HepG2 (cell line): ENCODE results near the gene STX5. TPM values are rescaled to one million over a fixed set of nuclear protein-coding genes. Genes with fewer than 3 reads are reported as not detected.

ENCODE experiments used
- ATAC-seq: fragments of 200-7000 bp; cut with Tn5 transposase; 3 replicates; pipeline ENCODE4 v1.9.1; 2020; ENCODE audit warnings: mild to moderate bottlenecking, moderate library complexity
- BruUV-seq: library from RNA; stranded (reverse); fragments of 400-500 nt; replicated peaks from 2 replicates; lab custom pipeline; 2021; lab: Mats Ljungman, UMichigan
- CTCF ChIA-PET: fragments of 300-600 bp; formaldehyde crosslinking; extraction: SDS; loops from one replicate; lab custom pipeline; 2021; ENCODE audit warnings: low total read pairs, inconsistent platforms, low intra/inter-chr PET ratio; lab: Yijun Ruan, JAX
- POLR2A ChIA-PET: fragments of 350-600 bp; sonication (Branson Sonifier 250); formaldehyde crosslinking; loops from one replicate; lab custom pipeline; 2020; ENCODE audit warnings: antibody characterized with exemption, inconsistent platforms; lab: Yijun Ruan, JAX
- DNase-seq: peaks from one replicate; pipeline ENCODE4 v3.0.0-alpha.2; 2015; ENCODE audit warnings: low spot score
- FAIRE-seq: peaks from 3 replicates; lab custom pipeline; 2011; peaks lifted over from hg19 to GRCh38; lab: Jason Lieb, UNC
- H2AFZ ChIP-seq: one replicate; pipeline ENCODE4 v1.6.1; 2011; ENCODE audit warnings: low read length, inconsistent platforms
- H3K27ac ChIP-seq: fragments of 300-600 bp; 3 replicates; pipeline ENCODE4 v1.8.0; 2011; ENCODE audit warnings: mixed run types, mild to moderate bottlenecking, mixed read lengths, low read length, inconsistent platforms; ENCODE audit not compliant: insufficient read depth; ENCODE audit errors: extremely low read length
- H3K27me3 ChIP-seq, 2 experiments: fragments of 200-600 bp in 1 of 2; 2 replicates in 1 of 2; 3 replicates in 1 of 2; pipeline versions ENCODE4 v1.6.0 to v1.8.0; 2011; ENCODE audit warnings: low read length in 2 of 2, mild to moderate bottlenecking in 2 of 2, moderate library complexity in 2 of 2, inconsistent platforms in 1 of 2; ENCODE audit not compliant: insufficient read depth in 2 of 2, control insufficient read depth in 1 of 2
- H3K36me3 ChIP-seq, 2 experiments: fragments of 200-600 bp in 1 of 2; replicated peaks in 1 of 2; 2 replicates in 1 of 2; 3 replicates in 1 of 2; pipeline versions ENCODE4 v1.5.1 to v1.8.0; 2011; ENCODE audit warnings: low read length in 2 of 2, inconsistent platforms in 1 of 2; ENCODE audit not compliant: insufficient read depth in 2 of 2, control insufficient read depth in 1 of 2
- H3K4me1 ChIP-seq: 2 replicates; pipeline ENCODE4 v1.5.1; 2012; ENCODE audit warnings: low read length, inconsistent platforms; ENCODE audit not compliant: insufficient read depth
- H3K4me2 ChIP-seq: 2 replicates; pipeline ENCODE4 v1.6.0; 2011; ENCODE audit warnings: low read depth, low read length, inconsistent platforms
- H3K4me3 ChIP-seq, 3 experiments: fragments of 200-600 bp in 1 of 3; sonication (generic), shearing (Covaris generic) in 1 of 3; replicated peaks in 1 of 3; 2 replicates each; pipeline ENCODE4 v1.5.1; 2011 to 2016; ENCODE audit warnings: low read length in 3 of 3, inconsistent platforms in 2 of 3, low read depth in 2 of 3, mild to moderate bottlenecking in 2 of 3, control low read depth in 1 of 3, mixed read lengths in 1 of 3; ENCODE audit not compliant: insufficient read depth in 1 of 3
- H3K79me2 ChIP-seq: one replicate; pipeline ENCODE4 v1.6.1; 2011; ENCODE audit warnings: low read length, inconsistent platforms; ENCODE audit not compliant: insufficient read depth
- H3K9ac ChIP-seq: 2 replicates; pipeline ENCODE4 v1.6.0; 2011; ENCODE audit warnings: mild to moderate bottlenecking, low read depth, low read length, inconsistent platforms; ENCODE audit not compliant: insufficient read depth
- H3K9me3 ChIP-seq: 2 replicates; pipeline ENCODE4 v1.5.1; 2012; ENCODE audit warnings: mild to moderate bottlenecking, low read length
- H4K20me1 ChIP-seq: 2 replicates; pipeline ENCODE4 v1.6.0; 2011; ENCODE audit warnings: inconsistent platforms, mild to moderate bottlenecking, low read length, moderate library complexity; ENCODE audit not compliant: insufficient read depth
- FOXA1 ChIP-seq, 2 experiments: fragments of 450-650 bp in 1 of 2; sonication (generic) in 1 of 2; formaldehyde crosslinking in 1 of 2; IDR thresholded peaks; 2 replicates each; pipeline versions ENCODE4 v1.4.0 to v1.6.1; 2016 to 2020; ENCODE audit warnings: missing genetic modification reagents in 1 of 2
- HNF4A ChIP-seq: sonication (generic); formaldehyde crosslinking; IDR thresholded peaks from 2 replicates; pipeline ENCODE4 v1.4.0; 2020; ENCODE audit warnings: missing genetic modification reagents
- KLF15 ChIP-seq: sonication (generic); formaldehyde crosslinking; IDR thresholded peaks from 2 replicates; pipeline ENCODE4 v1.8.1; 2023; ENCODE audit warnings: borderline replicate concordance, mild to moderate bottlenecking, inconsistent platforms, missing genetic modification reagents, mixed read lengths
- KLF16 ChIP-seq, 2 experiments: sonication (generic) in 1 of 2; formaldehyde crosslinking in 1 of 2; IDR thresholded peaks; 2 replicates each; pipeline versions ENCODE4 v1.6.1 to v1.8.0; 2016 to 2023; ENCODE audit warnings: missing genetic modification reagents in 2 of 2, missing compliant biosample characterization in 1 of 2
- MED13 ChIP-seq: sonication (generic); formaldehyde crosslinking; IDR thresholded peaks from 2 replicates; pipeline ENCODE4 v1.5.0; 2020; ENCODE audit warnings: missing genetic modification reagents
- RARA ChIP-seq: IDR thresholded peaks from 2 replicates; pipeline ENCODE4 v1.6.1; 2016; ENCODE audit warnings: missing genetic modification reagents, missing compliant biosample characterization
- RFX5 ChIP-seq: IDR thresholded peaks from 2 replicates; pipeline ENCODE4 v1.6.1; 2011; ENCODE audit warnings: low read depth, low read length, improper control_type of control experiment
- SRSF4 ChIP-seq: fragments of 200-400 bp; formaldehyde crosslinking; IDR thresholded peaks from one replicate; pipeline ENCODE4 v1.6.1; 2018; ENCODE audit warnings: mild to moderate bottlenecking, low read depth, low read length, moderate library complexity; ENCODE audit not compliant: poor library complexity, severe bottlenecking
- SUZ12 ChIP-seq: fragments of 150-350 bp; IDR thresholded peaks from 2 replicates; pipeline ENCODE4 v1.6.1; 2014; ENCODE audit warnings: low read depth, low read length
- TEAD3 ChIP-seq: optimal IDR thresholded peaks from 2 replicates; pipeline ENCODE3; 2016; ENCODE audit warnings: borderline replicate concordance
- ZBTB42 ChIP-seq: sonication (generic); formaldehyde crosslinking; IDR thresholded peaks from 2 replicates; pipeline ENCODE4 v1.5.0; 2020; ENCODE audit warnings: mild to moderate bottlenecking, missing genetic modification reagents
- ZNF121 ChIP-seq: sonication (generic); formaldehyde crosslinking; IDR thresholded peaks from 2 replicates; pipeline ENCODE4 v1.5.0; 2020; ENCODE audit warnings: mild to moderate bottlenecking, missing genetic modification reagents
- ZNF263 ChIP-seq: sonication (generic); formaldehyde crosslinking; IDR thresholded peaks from 2 replicates; pipeline ENCODE4 v1.4.0; 2020; ENCODE audit warnings: missing genetic modification reagents
- ZNF775 ChIP-seq: sonication (generic); formaldehyde crosslinking; IDR thresholded peaks from 2 replicates; pipeline ENCODE4 v1.4.0; 2020; ENCODE audit warnings: missing genetic modification reagents, mild to moderate bottlenecking, moderate library complexity, borderline replicate concordance
- WGBS: methylation state at CpG from one replicate; pipeline ENCODE4 v1.1.6; 2017; ENCODE audit warnings: low lambda C conversion rate; 5-methylcytosine and 5-hydroxymethylcytosine counted together
- in situ Hi-C: cut with HindIII; loops from 2 replicates; pipeline ENCODE4 v1.10.0; 2017; ENCODE audit warnings: low pct_unique_long_range_greater_than_20kb; ENCODE audit not compliant: extremely low pct_ligation_motif_present
- intact Hi-C: fragments of 100-400 bp; cut with micrococcal nuclease; formaldehyde crosslinking; loops from one replicate; pipeline ENCODE4 v1.10.0; 2022; ENCODE audit not compliant: unreplicated experiment
- polyA plus RNA-seq, 8 experiments: library from polyadenylated mRNA; depleted of rRNA in 3 of 8; stranded (reverse) in 7 of 8; unstranded in 1 of 8; fragments of >200 nt; fragmentation: Illumina TruSeq in 4 of 8; extraction: Trizol in 4 of 8; gene quantifications; 2 replicates each; pipeline versions ENCODE4 v1.2.1 to v1.2.3, GENCODE V29; 2011 to 2016; ENCODE audit warnings: low read depth in 4 of 8, missing spikeins in 1 of 8, mixed read lengths in 1 of 8; ENCODE audit not compliant: insufficient read depth in 1 of 8
- total RNA-seq, 5 experiments: library from RNA; depleted of rRNA; stranded (reverse); fragments of >200 nt; fragmentation: Illumina TruSeq; extraction: Trizol; gene quantifications; 2 replicates each; pipeline ENCODE4 v1.2.3, GENCODE V29; 2016; ENCODE audit warnings: low read depth in 1 of 5
- TF ChIP-seq, protein P1 (sequence below): sonication (generic); formaldehyde crosslinking; IDR thresholded peaks from 2 replicates; pipeline ENCODE4 v1.8.1; 2022; ENCODE audit warnings: low read depth, mild to moderate bottlenecking, missing genetic modification reagents
- TF ChIP-seq, protein P2 (sequence below): sonication (generic); formaldehyde crosslinking; IDR thresholded peaks from 2 replicates; pipeline ENCODE4 v1.5.1; 2020; ENCODE audit warnings: mild to moderate bottlenecking, moderate library complexity, missing genetic modification reagents
- TF ChIP-seq, protein P3 (sequence below): sonication (generic); formaldehyde crosslinking; IDR thresholded peaks from 2 replicates; pipeline ENCODE4 v1.5.0; 2020; ENCODE audit warnings: mild to moderate bottlenecking, missing genetic modification reagents

STX5 gene
- total and polyA plus RNA-seq, 2 of the 13 experiments (the other 11 are each of a cell fraction or from before 2014, with no cell fraction given) = 26.9 to 30.0 TPM

DNA sequence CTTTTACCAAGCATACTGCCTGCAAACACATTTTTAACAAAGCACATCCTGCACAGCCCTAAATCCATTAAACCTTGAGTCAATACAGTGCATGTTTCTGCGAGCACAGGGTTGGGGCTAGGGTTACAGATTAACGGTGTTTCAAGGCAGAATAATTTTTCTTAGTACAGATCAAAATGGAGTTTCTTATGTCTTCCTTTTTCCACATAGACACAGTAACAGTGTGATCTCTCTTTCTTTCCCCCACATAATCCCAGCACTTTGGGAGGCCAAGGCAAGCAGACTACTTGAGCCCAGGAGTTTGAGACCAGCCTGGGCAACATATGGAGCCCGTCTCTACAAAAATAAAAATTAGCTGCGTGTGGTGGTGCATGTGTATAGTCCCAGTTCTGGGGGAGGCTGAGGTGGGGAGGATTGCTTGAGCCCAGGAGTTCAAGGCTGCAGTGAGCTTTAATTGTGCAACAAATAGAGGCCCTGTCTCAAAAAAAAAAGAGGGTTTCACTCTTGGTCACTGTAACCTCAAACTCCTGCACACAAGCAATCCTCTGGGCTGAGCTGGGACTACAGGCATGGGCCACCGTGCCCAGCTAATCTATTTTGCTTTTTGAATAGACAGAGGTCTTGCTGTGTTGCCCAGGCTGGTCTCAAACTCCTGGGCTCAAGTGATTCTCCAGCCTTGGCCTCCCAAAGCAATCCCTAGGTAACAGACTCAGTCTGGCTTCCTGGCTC, 29.1 kb upstream of the STX5 start:
- intact Hi-C loops (loop anchor here (5.0 kb wide), 1 partner anchor 129 kb away; no protein-coding TSS in a partner anchor), in situ Hi-C loops (no loop called here)
- FAIRE-seq = no peak
- 27% methylated on average over 5 of the region's 5 CpGs for WGBS
- H3K4me1 ChIP-seq = peaks cover 67% of the 10 kb centered on the region
- H3K27ac ChIP-seq = peak overlapping the region; percentile 59
- no peaks in the 10 kb centered on the region; a peak in 1 of 5 replicates for H3K27me3 ChIP-seq
- CTCF ChIA-PET = interaction anchor here (3.0 kb wide), 1 partner anchor 74 kb away, joined by 25 read pairs; the partner anchor contains the start of gene TMEM179B
- no peaks in the 10 kb centered on the region for H3K9me3 ChIP-seq
- H2AFZ ChIP-seq = no peak overlapping the region
- peak; percentile 48 for ATAC-seq
- H3K4me3 ChIP-seq = peak overlapping the region in 1 of 3 experiments; percentile 20; a peak in 1 of 6 replicates
- H3K9ac ChIP-seq = peak overlapping the region; percentile 44; the same call in 1 of the 2 replicates
- POLR2A ChIA-PET = interaction anchor here (0.9 to 2.4 kb wide), 11 partner anchors 9 to 196 kb away, joined by 3 to 39 read pairs (median 5); partner anchors contain the start of genes C11orf98, CSKMT, LBHD1 and SLC3A2
- no peaks in the 10 kb centered on the region for H4K20me1 ChIP-seq
- BruUV-seq = no TSS peak
- DNase-seq = no peak
- H3K36me3 ChIP-seq = peaks cover 3 to 10% of the 10 kb centered on the region in 2 experiments; a peak in 2 of 5 replicates
- peak overlapping the region; percentile 47 for H3K4me2 ChIP-seq
- H3K79me2 ChIP-seq = peaks cover 69% of the 10 kb centered on the region
- TF ChIP-seq ZBTB42 (CRISPR knock-in tag) = no peak
- TF ChIP-seq RARA (CRISPR knock-in tag) = 0 out of 2 replicates have a peak, but pooled peaks have one; percentile 10
- TF ChIP-seq, protein P1, sequence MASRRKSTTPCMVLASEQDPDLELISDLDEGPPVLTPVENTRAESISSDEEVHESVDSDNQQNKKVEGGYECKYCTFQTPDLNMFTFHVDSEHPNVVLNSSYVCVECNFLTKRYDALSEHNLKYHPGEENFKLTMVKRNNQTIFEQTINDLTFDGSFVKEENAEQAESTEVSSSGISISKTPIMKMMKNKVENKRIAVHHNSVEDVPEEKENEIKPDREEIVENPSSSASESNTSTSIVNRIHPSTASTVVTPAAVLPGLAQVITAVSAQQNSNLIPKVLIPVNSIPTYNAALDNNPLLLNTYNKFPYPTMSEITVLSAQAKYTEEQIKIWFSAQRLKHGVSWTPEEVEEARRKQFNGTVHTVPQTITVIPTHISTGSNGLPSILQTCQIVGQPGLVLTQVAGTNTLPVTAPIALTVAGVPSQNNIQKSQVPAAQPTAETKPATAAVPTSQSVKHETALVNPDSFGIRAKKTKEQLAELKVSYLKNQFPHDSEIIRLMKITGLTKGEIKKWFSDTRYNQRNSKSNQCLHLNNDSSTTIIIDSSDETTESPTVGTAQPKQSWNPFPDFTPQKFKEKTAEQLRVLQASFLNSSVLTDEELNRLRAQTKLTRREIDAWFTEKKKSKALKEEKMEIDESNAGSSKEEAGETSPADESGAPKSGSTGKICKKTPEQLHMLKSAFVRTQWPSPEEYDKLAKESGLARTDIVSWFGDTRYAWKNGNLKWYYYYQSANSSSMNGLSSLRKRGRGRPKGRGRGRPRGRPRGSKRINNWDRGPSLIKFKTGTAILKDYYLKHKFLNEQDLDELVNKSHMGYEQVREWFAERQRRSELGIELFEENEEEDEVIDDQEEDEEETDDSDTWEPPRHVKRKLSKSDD (CRISPR knock-in tag) = no peak
- peak; percentile 47 for TF ChIP-seq HNF4A (CRISPR knock-in tag)
- no peak for TF ChIP-seq KLF16 (CRISPR knock-in tag; IDR thresholded peaks at IDR 0.05)
- TF ChIP-seq ZNF775 (CRISPR knock-in tag) = no peak
- TF ChIP-seq TEAD3 (CRISPR knock-in tag) = no peak
- no peak for TF ChIP-seq RFX5
- no peak for TF ChIP-seq MED13 (CRISPR knock-in tag)
- TF ChIP-seq ZNF121 = peak; percentile 65; the same call in 1 of the 2 replicates
- TF ChIP-seq ZNF263 (CRISPR knock-in tag) = peak; percentile 29; the same call in 1 of the 2 replicates
- TF ChIP-seq SUZ12 = no peak
- no peak for TF ChIP-seq KLF15 (CRISPR knock-in tag)
- TF ChIP-seq, protein P2, sequence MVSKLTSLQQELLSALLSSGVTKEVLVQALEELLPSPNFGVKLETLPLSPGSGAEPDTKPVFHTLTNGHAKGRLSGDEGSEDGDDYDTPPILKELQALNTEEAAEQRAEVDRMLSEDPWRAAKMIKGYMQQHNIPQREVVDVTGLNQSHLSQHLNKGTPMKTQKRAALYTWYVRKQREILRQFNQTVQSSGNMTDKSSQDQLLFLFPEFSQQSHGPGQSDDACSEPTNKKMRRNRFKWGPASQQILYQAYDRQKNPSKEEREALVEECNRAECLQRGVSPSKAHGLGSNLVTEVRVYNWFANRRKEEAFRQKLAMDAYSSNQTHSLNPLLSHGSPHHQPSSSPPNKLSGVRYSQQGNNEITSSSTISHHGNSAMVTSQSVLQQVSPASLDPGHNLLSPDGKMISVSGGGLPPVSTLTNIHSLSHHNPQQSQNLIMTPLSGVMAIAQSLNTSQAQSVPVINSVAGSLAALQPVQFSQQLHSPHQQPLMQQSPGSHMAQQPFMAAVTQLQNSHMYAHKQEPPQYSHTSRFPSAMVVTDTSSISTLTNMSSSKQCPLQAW (CRISPR knock-in tag) = peak; percentile 5; the same call in 1 of the 2 replicates
- TF ChIP-seq, protein P3, sequence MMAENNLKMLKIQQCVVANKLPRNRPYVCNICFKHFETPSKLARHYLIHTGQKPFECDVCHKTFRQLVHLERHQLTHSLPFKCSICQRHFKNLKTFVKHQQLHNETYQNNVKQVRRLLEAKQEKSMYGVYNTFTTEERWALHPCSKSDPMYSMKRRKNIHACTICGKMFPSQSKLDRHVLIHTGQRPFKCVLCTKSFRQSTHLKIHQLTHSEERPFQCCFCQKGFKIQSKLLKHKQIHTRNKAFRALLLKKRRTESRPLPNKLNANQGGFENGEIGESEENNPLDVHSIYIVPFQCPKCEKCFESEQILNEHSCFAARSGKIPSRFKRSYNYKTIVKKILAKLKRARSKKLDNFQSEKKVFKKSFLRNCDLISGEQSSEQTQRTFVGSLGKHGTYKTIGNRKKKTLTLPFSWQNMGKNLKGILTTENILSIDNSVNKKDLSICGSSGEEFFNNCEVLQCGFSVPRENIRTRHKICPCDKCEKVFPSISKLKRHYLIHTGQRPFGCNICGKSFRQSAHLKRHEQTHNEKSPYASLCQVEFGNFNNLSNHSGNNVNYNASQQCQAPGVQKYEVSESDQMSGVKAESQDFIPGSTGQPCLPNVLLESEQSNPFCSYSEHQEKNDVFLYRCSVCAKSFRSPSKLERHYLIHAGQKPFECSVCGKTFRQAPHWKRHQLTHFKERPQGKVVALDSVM (CRISPR knock-in tag) = peak; percentile 90
- TF ChIP-seq SRSF4 = no peak
- TF ChIP-seq FOXA1 (IDR thresholded peaks at IDR 0.05) = no peak
- 0 out of 2 replicates have a peak, but pooled peaks have one; percentile 49 for TF ChIP-seq FOXA1 (CRISPR knock-in tag; IDR thresholded peaks at IDR 0.05)
